ENCODE data around the gene THAP6.

GRCh38 chr4:75514949-75515612 lies 808 bp downstream of the THAP6 start:
- TF ChIP-seq POLR2A (IDR thresholded peaks at IDR 0.05) (no peak), POLR2AphosphoS5 (IDR thresholded peaks at IDR 0.05) (no peak)
